Stomach (tissue), 4 donors: ENCODE measurements around the gene PRDM16.

ENCODE experiments used
- CTCF ChIP-seq, 7 experiments: fragments of 450-650 bp in 4 of 7; fragments of 200-600 bp in 3 of 7; sonication (generic) in 3 of 7; IDR thresholded peaks; one replicate each; pipeline ENCODE4 v1.5.1; 2016 to 2019; ENCODE audit warnings: antibody characterized with exemption in 7 of 7, control low read depth in 2 of 7, mild to moderate bottlenecking in 1 of 7
- EP300 ChIP-seq: sonication (generic); formaldehyde crosslinking; IDR thresholded peaks from one replicate; pipeline ENCODE4 v1.6.1; 2017; ENCODE audit warnings: antibody characterized with exemption
- POLR2A ChIP-seq, 4 donors: fragments of 450-650 bp; IDR thresholded peaks; one replicate each; pipeline ENCODE4 v1.6.1; 2016; ENCODE audit warnings: antibody characterized with exemption in 4 of 4, control low read depth in 2 of 4, mild to moderate bottlenecking in 1 of 4, moderate library complexity in 1 of 4
- POLR2AphosphoS5 ChIP-seq, 3 donors: sonication (generic); formaldehyde crosslinking; IDR thresholded peaks; one replicate each; pipeline ENCODE4 v1.6.1; 2016; ENCODE audit warnings: antibody characterized with exemption in 3 of 3

- TF ChIP-seq CTCF (IDR thresholded peaks at IDR 0.05): no peak
- no peak for TF ChIP-seq POLR2AphosphoS5 (IDR thresholded peaks at IDR 0.05)
- TF ChIP-seq POLR2A (IDR thresholded peaks at IDR 0.05): no peak
- TF ChIP-seq EP300: no peak
Observed at GRCh38 chr1:3261969-3262579, 193.1 kb downstream of the PRDM16 start.
